H1 (cell line): ENCODE results near the gene SERPINA6. TPM values are rescaled to one million over a fixed set of nuclear protein-coding genes. Genes with fewer than 3 reads are reported as not detected.

ENCODE experiments used
- CTCF ChIA-PET: fragments of 300-600 bp; sonication (Branson Sonifier 250); formaldehyde crosslinking; loops from one replicate; lab custom pipeline; 2021; ENCODE audit not compliant: partially characterized antibody; lab: Charles Lee
- POLR2A ChIA-PET: fragments of 300-600 bp; sonication (Branson Sonifier 250); formaldehyde crosslinking; loops from one replicate; lab custom pipeline; 2021; ENCODE audit warnings: inconsistent platforms; ENCODE audit not compliant: partially characterized antibody; lab: Charles Lee
- DNase-seq, 2 experiments: peaks; one replicate each; pipeline versions ENCODE4 v3.0.0 to v3.0.0-alpha.2; 2010 to 2022; ENCODE audit warnings: low spot score in 2 of 2, low read depth in 1 of 2, mixed read lengths in 1 of 2
- FAIRE-seq: peaks from 2 replicates; lab custom pipeline; 2011; peaks lifted over from hg19 to GRCh38; lab: Jason Lieb, UNC
- H2AFZ ChIP-seq: 2 replicates; pipeline ENCODE4 v1.8.1; 2012; ENCODE audit warnings: low read length, inconsistent platforms
- H2AK5ac ChIP-seq: 2 replicates; pipeline ENCODE4 v1.6.1; 2013; ENCODE audit warnings: low read depth, low read length
- H2BK120ac ChIP-seq: replicated peaks from 2 replicates; pipeline ENCODE3; 2013; ENCODE audit warnings: low read depth, low read length, inconsistent platforms
- H2BK12ac ChIP-seq: 2 replicates; pipeline ENCODE4 v1.6.1; 2013; ENCODE audit warnings: low read depth, low read length
- H2BK15ac ChIP-seq: 2 replicates; pipeline ENCODE4 v1.6.1; 2013; ENCODE audit warnings: low read length
- H2BK20ac ChIP-seq: 2 replicates; pipeline ENCODE4 v1.6.1; 2013; ENCODE audit warnings: low read length
- H2BK5ac ChIP-seq: 2 replicates; pipeline ENCODE4 v1.6.1; 2013; ENCODE audit warnings: low read depth, low read length
- H3K14ac ChIP-seq: 2 replicates; pipeline ENCODE4 v1.6.1; 2013; ENCODE audit warnings: inconsistent platforms; ENCODE audit not compliant: insufficient read length
- H3K18ac ChIP-seq: 2 replicates; pipeline ENCODE4 v1.6.1; 2013; ENCODE audit warnings: low read length; ENCODE audit errors: extremely low read depth
- H3K23ac ChIP-seq: 2 replicates; pipeline ENCODE4 v1.6.1; 2013; ENCODE audit warnings: inconsistent platforms; ENCODE audit not compliant: insufficient read length
- H3K23me2 ChIP-seq: 2 replicates; pipeline ENCODE4 v1.6.1; 2013; ENCODE audit warnings: low read depth, low read length
- H3K27ac ChIP-seq: 2 replicates; pipeline ENCODE4 v1.6.1; 2011; ENCODE audit warnings: low read depth, low read length, inconsistent platforms
- H3K27me3 ChIP-seq, 4 experiments: replicated peaks in 1 of 4; 1 replicate in 1 of 4; 2 replicates in 3 of 4; pipeline versions ENCODE4 v1.6.1 to v1.8.1; 2011 to 2013; ENCODE audit warnings: low read length in 3 of 4, mild to moderate bottlenecking in 3 of 4, inconsistent platforms in 2 of 4, mixed read lengths in 2 of 4, moderate library complexity in 1 of 4; ENCODE audit not compliant: control insufficient read depth in 3 of 4, insufficient read depth in 3 of 4; ENCODE audit errors: extremely low read depth in 1 of 4
- H3K36me3 ChIP-seq, 4 experiments: 2 replicates each; pipeline versions ENCODE4 v1.6.1 to v1.8.1; 2011 to 2013; ENCODE audit warnings: mild to moderate bottlenecking in 4 of 4, low read length in 3 of 4, moderate library complexity in 2 of 4, control low read depth in 1 of 4, inconsistent platforms in 1 of 4; ENCODE audit not compliant: insufficient read depth in 4 of 4, control insufficient read depth in 2 of 4
- H3K4ac ChIP-seq: replicated peaks from 2 replicates; pipeline ENCODE3; 2013; ENCODE audit warnings: low read length, low read depth, mixed read lengths, inconsistent platforms; ENCODE audit not compliant: insufficient read length
- H3K4me1 ChIP-seq, 4 experiments: replicated peaks in 1 of 4; 1 replicate in 1 of 4; 2 replicates in 3 of 4; pipeline versions ENCODE4 v1.6.1 to v1.8.1; 2011 to 2013; ENCODE audit warnings: low read length in 3 of 4, inconsistent platforms in 2 of 4, mixed read lengths in 1 of 4; ENCODE audit not compliant: insufficient read depth in 4 of 4, control insufficient read depth in 3 of 4
- H3K4me2 ChIP-seq, 2 experiments: 2 replicates each; pipeline versions ENCODE4 v1.6.1 to v1.8.1; 2011 to 2013; ENCODE audit warnings: low read depth in 2 of 2, low read length in 2 of 2, control low read depth in 1 of 2, inconsistent platforms in 1 of 2, mild to moderate bottlenecking in 1 of 2; ENCODE audit not compliant: insufficient read depth in 1 of 2
- H3K4me3 ChIP-seq, 4 experiments: fragments of 200-600, 300-600 bp in 1 of 4; sonication (generic), shearing (Covaris generic), sonication (Bioruptor Twin) in 1 of 4; 2 replicates each; pipeline versions ENCODE4 v1.5.1 to v1.8.1; 2011 to 2016; ENCODE audit warnings: low read length in 4 of 4, low read depth in 3 of 4, control low read depth in 2 of 4, inconsistent platforms in 2 of 4, mild to moderate bottlenecking in 2 of 4, mixed read lengths in 1 of 4, moderate library complexity in 1 of 4; ENCODE audit not compliant: insufficient read depth in 2 of 4; ENCODE audit errors: extremely low read depth in 1 of 4
- H3K56ac ChIP-seq: replicated peaks from 2 replicates; pipeline ENCODE3; 2013; ENCODE audit warnings: low read depth, mild to moderate bottlenecking, mixed read lengths, low read length, inconsistent platforms; ENCODE audit not compliant: insufficient read length
- H3K79me1 ChIP-seq: 2 replicates; pipeline ENCODE4 v1.6.1; 2013; ENCODE audit warnings: low read depth, low read length, control low read depth
- H3K79me2 ChIP-seq, 2 experiments: 2 replicates each; pipeline versions ENCODE4 v1.6.1 to v1.8.1; 2012 to 2013; ENCODE audit warnings: low read length in 2 of 2, mild to moderate bottlenecking in 2 of 2, inconsistent platforms in 1 of 2; ENCODE audit not compliant: insufficient read depth in 2 of 2, control insufficient read depth in 1 of 2
- H3K9ac ChIP-seq, 4 experiments: replicated peaks in 1 of 4; 1 replicate in 1 of 4; 2 replicates in 3 of 4; pipeline versions ENCODE4 v1.6.1 to v1.8.1; 2011 to 2013; ENCODE audit warnings: low read depth in 3 of 4, low read length in 3 of 4, control low read depth in 2 of 4, mild to moderate bottlenecking in 2 of 4, moderate library complexity in 2 of 4, inconsistent platforms in 1 of 4; ENCODE audit errors: extremely low read depth in 1 of 4
- H3K9me3 ChIP-seq, 2 experiments: 2 replicates each; pipeline versions ENCODE4 v1.6.1 to v1.8.1; 2012 to 2013; ENCODE audit warnings: mild to moderate bottlenecking in 2 of 2, moderate library complexity in 2 of 2, control low read depth in 1 of 2, inconsistent platforms in 1 of 2, low read depth in 1 of 2, low read length in 1 of 2, mixed read lengths in 1 of 2; ENCODE audit not compliant: insufficient read depth in 2 of 2
- H4K20me1 ChIP-seq, 2 experiments: replicated peaks in 1 of 2; 2 replicates each; pipeline versions ENCODE3 to v1.8.1; 2011 to 2013; ENCODE audit warnings: inconsistent platforms in 2 of 2, low read length in 2 of 2, mild to moderate bottlenecking in 1 of 2; ENCODE audit not compliant: insufficient read depth in 2 of 2, control insufficient read depth in 1 of 2
- H4K5ac ChIP-seq: 2 replicates; pipeline ENCODE4 v1.6.1; 2013; ENCODE audit warnings: low read length, low read depth, mixed read lengths, inconsistent platforms; ENCODE audit not compliant: insufficient read length
- H4K8ac ChIP-seq: 2 replicates; pipeline ENCODE4 v1.8.0; 2013; ENCODE audit warnings: mild to moderate bottlenecking, moderate library complexity, low read length, inconsistent platforms; ENCODE audit not compliant: insufficient read depth; ENCODE audit errors: extremely low read depth
- H4K91ac ChIP-seq: replicated peaks from 2 replicates; pipeline ENCODE3; 2013; ENCODE audit warnings: low read length, mixed read lengths, inconsistent platforms; ENCODE audit not compliant: insufficient read length
- CTBP2 ChIP-seq: IDR thresholded peaks from 2 replicates; pipeline ENCODE4 v1.7.0; 2011; ENCODE audit warnings: borderline replicate concordance, mild to moderate bottlenecking, moderate library complexity, mixed read lengths, low read length; ENCODE audit not compliant: insufficient read depth, insufficient read length
- FOSL1 ChIP-seq: IDR thresholded peaks from 2 replicates; pipeline ENCODE4 v1.6.1; 2011; ENCODE audit warnings: mild to moderate bottlenecking, low read depth, low read length, moderate library complexity; ENCODE audit not compliant: insufficient read depth
- GTF2F1 ChIP-seq: IDR thresholded peaks from 2 replicates; pipeline ENCODE4 v1.6.1; 2012; ENCODE audit warnings: low read depth, low read length, improper control_type of control experiment, borderline replicate concordance
- HDAC6 ChIP-seq: IDR thresholded peaks from one replicate; pipeline ENCODE4 v1.7.1; 2012; ENCODE audit warnings: low read depth, mild to moderate bottlenecking, inconsistent platforms, low read length, moderate library complexity
- SIRT6 ChIP-seq: IDR thresholded peaks from one replicate; pipeline ENCODE4 v1.7.1; 2012; ENCODE audit warnings: low read length, inconsistent platforms
- SRF ChIP-seq: IDR thresholded peaks from 2 replicates; pipeline ENCODE4 v1.6.1; 2011; ENCODE audit warnings: mild to moderate bottlenecking, low read depth, low read length, moderate library complexity
- polyA plus RNA-seq, 7 experiments: library from polyadenylated mRNA; depleted of rRNA in 3 of 7; stranded (reverse) in 5 of 7; unstranded in 2 of 7; fragments of >200 nt in 5 of 7; fragments of 200-250 nt in 2 of 7; gene quantifications; 1 replicate in 5 of 7; 2 replicates in 1 of 7; 4 replicates in 1 of 7; pipeline versions ENCODE4 v1.2.1 to v1.2.3, GENCODE V29; 2011 to 2013; ENCODE audit warnings: missing spikeins in 2 of 7, mixed read lengths in 2 of 7
- total RNA-seq: library from RNA; stranded (reverse); fragmentation: NEBNext Ultra II Directional; extraction: Animal tissue kit (Norgen Biotek cat#: 25700); gene quantifications from 2 replicates; pipeline ENCODE4 v1.2.1, GENCODE V29; 2021

SERPINA6 gene
- total and polyA plus RNA-seq, 2 of the 8 experiments (the other 6 are each of a cell fraction or from before 2014, with no cell fraction given) = not detected

DNA sequence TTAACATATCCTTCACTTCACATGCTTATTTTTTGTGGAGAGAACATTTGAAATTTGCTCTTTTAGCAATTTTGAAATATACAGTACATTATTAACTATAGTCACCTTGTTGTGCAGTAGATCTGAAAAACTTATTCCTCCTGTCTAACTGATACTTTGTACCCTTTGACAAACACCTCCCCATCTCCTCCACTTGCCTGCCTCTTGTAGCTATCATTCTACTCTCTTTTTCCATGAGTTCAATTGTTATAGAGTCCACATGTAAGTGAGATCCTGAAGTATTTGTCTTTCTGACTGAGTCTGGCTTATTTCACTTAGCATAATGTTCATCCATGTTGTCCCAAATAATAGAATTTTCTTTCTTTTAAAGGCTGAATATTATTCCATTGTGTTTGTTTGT, 9.5 kb upstream of the SERPINA6 start:
- no peaks in the 10 kb centered on the region for H3K9me3 ChIP-seq
- H2BK20ac ChIP-seq = no peak overlapping the region
- no peak overlapping the region for H4K5ac ChIP-seq
- no peaks in the 10 kb centered on the region for H4K20me1 ChIP-seq
- no peaks in the 10 kb centered on the region for H3K23me2 ChIP-seq
- H3K27ac ChIP-seq = no peak overlapping the region
- H3K4me1 ChIP-seq = no peaks in the 10 kb centered on the region
- no peak overlapping the region for H3K18ac ChIP-seq
- H3K79me2 ChIP-seq = no peaks in the 10 kb centered on the region
- no peak overlapping the region for H2AK5ac ChIP-seq
- no peak overlapping the region for H4K8ac ChIP-seq
- H3K9ac ChIP-seq = no peak overlapping the region
- CTCF ChIA-PET = interaction anchor here (1.0 to 3.9 kb wide), 4 partner anchors 12 to 87 kb away, joined by 3 to 13 read pairs (median 4); no protein-coding TSS in a partner anchor
- H3K27me3 ChIP-seq = 0 out of 7 replicates have a peak, but pooled peaks cover 0 to 2% (median 0%) of the 10 kb centered on the region in 4 experiments
- no peaks in the 10 kb centered on the region for H3K79me1 ChIP-seq
- no peak overlapping the region for H2BK15ac ChIP-seq
- no peak overlapping the region for H2BK12ac ChIP-seq
- DNase-seq = no peak
- FAIRE-seq = no peak
- no peaks in the 10 kb centered on the region for H3K36me3 ChIP-seq
- H3K4ac ChIP-seq = no peak overlapping the region
- H2AFZ ChIP-seq = no peak overlapping the region
- no peak overlapping the region for H4K91ac ChIP-seq
- no peak overlapping the region for H3K4me2 ChIP-seq
- no peak overlapping the region for H3K14ac ChIP-seq
- no peak overlapping the region for H3K4me3 ChIP-seq
- no peak for TF ChIP-seq FOSL1
- TF ChIP-seq SIRT6 = no peak
- no peak for TF ChIP-seq GTF2F1
- TF ChIP-seq SRF = no peak
- no peak for TF ChIP-seq CTBP2
- TF ChIP-seq HDAC6 = no peak
- TF ChIP-seq, all 59 proteins: peak for 0
- Histone ChIP-seq H2BK5ac (no peak overlapping the region), H2BK120ac (no peak overlapping the region), H3K23ac (no peak overlapping the region), H3K56ac (no peak overlapping the region)
- POLR2A ChIA-PET = no interaction called here
